Right kidney (tissue), 1 donor: ENCODE results near the gene CBX2.

Experiments used
- DNase-seq: peaks from one replicate; pipeline ENCODE4 v3.0.0-alpha.2; 2016

CBX2 gene

DNA sequence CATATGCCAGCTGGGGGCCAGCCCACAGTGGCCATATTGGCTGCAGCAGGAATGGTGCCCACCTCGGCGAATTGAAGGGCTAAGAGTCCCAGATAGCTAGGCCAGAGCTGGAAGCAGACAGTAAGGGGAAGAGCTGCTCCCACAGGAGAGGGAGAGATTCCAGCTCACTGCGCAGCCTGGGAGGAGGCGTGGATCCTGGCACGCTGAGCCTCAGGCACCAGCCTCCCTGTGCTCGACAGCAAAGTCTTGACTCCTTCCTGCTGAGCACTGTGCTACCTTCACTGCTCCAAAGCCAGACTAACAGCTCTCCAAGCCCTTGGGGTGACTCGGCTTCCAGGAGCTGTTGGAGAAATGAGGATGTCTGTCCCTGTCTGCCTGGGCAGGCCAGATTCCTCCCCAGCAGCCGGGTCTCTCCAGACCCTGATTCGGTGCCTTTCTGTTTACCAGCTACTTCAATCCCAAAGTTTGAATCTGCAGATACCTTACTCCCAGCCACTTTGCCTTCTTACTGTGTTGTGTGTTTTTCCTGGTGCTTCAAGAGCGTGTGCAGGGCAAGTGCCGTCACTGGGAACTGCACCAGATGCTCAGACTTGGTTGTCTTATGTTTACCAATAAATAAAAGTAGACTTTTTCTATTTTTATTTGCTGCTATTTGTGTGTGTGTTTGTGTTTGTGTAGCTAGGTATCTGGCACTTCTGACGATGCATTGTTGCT, 9.1 kb downstream of the CBX2 start:
- no peak for DNase-seq

DNA sequence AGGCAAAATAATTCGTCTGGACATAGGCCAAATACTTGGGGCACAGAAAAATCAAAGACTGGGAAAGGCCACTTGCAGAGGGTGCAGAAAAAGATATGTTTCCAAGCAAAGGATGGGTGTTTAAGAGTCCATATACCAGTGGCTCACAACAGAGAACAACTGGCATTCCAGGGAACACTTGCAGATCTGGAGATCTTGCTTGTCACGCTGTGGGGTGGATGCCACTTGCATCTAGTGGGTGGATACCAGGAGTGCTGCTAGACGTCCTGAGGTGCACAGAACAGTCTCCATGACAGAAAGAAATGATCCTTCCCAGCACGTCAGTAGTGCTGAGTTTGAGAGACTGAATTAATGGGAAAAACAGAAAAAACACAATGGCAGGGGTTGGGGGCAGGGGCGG, 10.5 kb downstream of the CBX2 start:
- no peak for DNase-seq

- peak; percentile 84 for DNase-seq
Observed at GRCh38 chr17:79788989-79789942, 11.3 kb downstream of the CBX2 start.

DNA sequence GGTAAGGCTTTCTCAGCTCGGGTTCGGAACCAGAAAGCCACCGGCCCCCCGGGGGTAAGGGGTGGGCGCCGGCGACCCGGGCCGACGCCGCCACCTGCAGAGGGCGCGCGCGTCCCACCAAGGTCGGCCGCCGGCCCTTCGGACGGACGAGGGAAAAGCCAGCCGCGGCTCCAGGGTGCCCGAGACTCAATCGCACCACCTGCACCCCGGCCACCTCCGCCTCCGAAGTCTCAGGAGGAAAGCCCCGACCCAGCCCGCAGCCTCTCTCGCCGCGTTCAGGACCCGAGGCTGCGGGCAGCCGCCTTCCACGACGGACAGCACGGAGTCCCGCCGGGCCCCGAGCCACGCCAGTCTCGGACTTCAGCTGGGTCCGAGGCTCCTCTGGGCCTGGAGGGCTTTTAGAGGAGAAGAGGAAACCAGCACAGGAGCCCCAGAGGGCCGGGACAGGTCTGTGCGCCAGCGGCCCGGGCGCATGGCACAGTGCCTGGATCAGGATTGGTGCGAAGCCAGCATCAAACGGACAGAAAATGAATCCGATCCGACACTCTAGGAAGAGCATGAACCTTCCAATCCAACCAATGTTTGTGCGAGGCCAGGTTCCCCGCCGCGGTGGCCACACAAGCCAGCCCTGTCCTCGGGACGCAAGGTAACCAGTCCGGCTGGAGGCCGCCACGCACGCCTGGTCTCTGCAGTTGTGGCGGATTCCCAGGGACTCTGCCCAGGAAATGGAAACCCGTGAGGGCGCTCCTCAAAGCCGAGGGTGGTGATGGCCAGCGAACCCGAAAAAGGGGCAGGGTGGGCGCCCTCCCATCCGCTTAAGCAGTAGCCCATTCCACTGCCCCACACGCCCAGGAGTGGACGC, 12.2 kb downstream of the CBX2 start:
- DNase-seq = peak; percentile 85

DNA sequence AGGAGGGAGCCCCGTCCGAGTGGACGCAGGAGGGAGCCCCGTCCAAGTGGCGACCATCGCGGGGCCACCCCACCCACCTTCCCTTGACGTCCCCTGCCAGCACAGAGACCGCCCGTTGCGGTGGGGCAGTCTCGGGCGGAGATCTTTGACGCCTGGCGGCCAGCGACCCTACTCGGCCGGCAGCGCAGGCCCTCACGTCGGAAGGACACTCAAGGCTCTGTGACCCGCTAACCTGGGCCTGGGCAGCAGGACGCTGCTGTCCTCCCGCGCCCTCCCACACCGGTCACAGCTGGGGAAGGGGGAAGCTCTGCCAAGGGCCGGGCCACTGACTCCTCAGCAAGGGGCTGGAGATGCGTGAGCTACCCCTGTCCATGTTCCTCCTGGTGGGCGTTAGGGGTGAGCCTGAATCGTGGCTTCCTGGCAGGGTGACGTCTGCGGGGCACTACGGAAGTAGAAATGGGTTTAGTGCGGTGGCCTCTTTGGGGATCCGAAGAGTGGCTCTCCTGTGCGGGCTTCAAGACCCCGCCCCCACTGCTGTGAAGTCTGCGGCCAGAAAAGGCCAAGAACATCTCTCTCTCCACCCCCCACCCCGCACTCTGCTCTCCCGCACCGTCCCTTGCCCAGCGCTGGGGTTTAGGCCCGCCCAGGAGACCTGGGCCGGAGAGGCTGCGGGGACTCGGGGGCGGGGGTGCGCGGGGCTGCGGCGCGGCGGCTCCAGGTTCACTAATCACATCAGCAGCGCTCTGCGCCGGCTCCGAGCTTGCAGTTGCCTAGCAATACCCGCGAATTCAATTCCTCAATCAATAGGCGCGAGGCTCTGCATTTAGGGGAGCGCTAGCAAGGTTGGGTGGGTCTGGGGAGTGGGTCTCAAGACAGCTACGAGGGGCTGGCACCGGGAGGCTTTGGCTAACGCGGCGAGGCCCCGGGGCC, 13.1 kb downstream of the CBX2 start:
- DNase-seq = peak; percentile 61

- no peak for DNase-seq
Observed at GRCh38 chr17:79791735-79792161, 13.8 kb downstream of the CBX2 start.

DNA sequence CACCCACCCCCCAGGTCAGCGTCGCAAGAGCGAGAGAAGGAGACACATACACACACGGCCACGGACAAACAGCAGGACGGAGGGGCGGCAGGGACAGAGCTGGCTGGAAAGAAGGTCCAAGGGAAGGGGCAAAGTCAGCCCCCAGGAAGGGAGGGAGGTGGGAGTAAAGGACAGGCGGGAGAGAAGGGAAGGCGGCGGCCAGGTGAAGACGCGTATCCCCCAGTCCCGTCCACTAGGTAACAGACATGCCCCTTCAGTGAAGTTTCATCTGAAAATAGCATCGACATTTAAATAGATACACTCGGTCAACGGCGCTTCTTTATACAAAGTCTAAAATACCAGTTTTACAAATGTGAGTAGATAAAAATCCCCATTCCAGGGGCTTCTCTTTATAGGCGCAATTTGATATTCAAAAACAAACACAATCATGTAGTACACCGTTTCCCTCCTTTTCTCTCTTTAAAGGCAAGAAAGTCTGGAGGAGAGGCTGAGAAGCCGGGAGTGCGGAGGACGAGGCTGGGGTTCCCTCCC, 14.5 kb downstream of the CBX2 start:
- peak; percentile 68 for DNase-seq

GRCh38 chr17:79792984-79793923, 15.3 kb downstream of the CBX2 start:
- DNase-seq = peak; percentile 79

- DNase-seq = no peak
Observed at GRCh38 chr17:79793924-79794304, 16.0 kb downstream of the CBX2 start.

- DNase-seq = peak; percentile 8
Observed at GRCh38 chr17:79794659-79795511, 16.9 kb downstream of the CBX2 start.

GRCh38 chr17:79795795-79796443, 18.0 kb downstream of the CBX2 start:
- DNase-seq = no peak

- DNase-seq = no peak
Observed at GRCh38 chr17:79796444-79796762, 18.5 kb downstream of the CBX2 start.

- DNase-seq = peak; percentile 95
Observed at GRCh38 chr17:79796763-79797491, 19.0 kb downstream of the CBX2 start, which contains the start of gene CBX8. Gene CBX8, minus strand, starts transcription at chr17:79797077. Its CDS starts 79 bp downstream, at chr17:79796998.

DNA sequence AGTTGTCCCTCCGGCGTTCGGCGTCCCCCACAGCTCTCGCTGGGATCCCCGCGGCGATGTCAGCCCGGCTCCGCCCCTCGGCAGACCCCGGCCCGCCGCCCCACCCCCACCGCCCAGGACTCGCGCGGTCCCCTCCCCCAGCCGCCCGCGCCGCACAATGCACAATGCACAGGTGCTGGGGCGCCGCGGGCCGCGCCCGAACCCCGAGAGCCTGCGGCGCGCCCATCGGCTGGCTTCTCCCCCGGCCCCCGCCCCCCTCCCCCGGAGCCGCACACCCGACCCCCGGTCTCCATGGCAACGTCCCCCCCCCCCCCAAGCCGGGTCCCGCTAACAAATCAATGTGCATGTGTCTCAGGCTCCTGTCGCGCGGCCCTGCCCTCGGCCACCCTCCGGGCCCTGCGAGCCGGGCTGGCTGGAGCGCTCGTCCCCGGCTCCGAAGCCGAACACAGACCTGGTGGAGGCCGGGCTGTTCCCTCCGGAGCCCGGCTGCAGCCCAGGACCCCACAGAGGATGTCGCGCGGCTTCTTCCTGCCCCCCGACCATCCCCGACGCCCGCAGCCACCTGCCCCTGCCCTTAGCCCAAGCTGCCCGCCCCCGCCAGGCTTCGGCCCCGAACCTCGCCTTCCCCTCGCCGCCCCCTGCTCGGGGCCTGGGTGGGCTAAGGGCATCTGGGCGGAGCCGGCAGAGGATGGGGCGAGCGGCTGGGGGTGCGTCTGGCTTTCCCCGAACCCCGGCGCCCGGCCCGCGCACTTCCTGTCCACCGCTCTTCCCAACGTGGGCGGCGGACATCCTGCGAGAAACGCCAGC, 19.7 kb downstream of the CBX2 start:
- peak; percentile 65 for DNase-seq

- peak; percentile 82 for DNase-seq
Observed at GRCh38 chr17:79798299-79799173, 20.6 kb downstream of the CBX2 start.

- DNase-seq = peak; percentile 66
Observed at GRCh38 chr17:79799174-79799537, 21.2 kb downstream of the CBX2 start.
